K562 (cell line): ENCODE results near the gene C16orf74. TPM values are rescaled to one million over a fixed set of nuclear protein-coding genes. Genes with fewer than 3 reads are reported as not detected.

Experiments used
- ATAC-seq: fragments of 200-7000 bp; cut with Tn5 transposase; 3 replicates; pipeline ENCODE4 v1.9.1; 2020; ENCODE audit warnings: moderate library complexity
- BruUV-seq: library from RNA; stranded (reverse); fragments of 400-500 nt; replicated peaks from 2 replicates; lab custom pipeline; 2021; lab: Mats Ljungman, UMichigan
- CTCF ChIA-PET: fragments of 300-600 bp; formaldehyde crosslinking; extraction: SDS; loops from one replicate; lab custom pipeline; 2021; ENCODE audit warnings: low intra/inter-chr PET ratio; lab: Yijun Ruan, JAX
- POLR2A ChIA-PET: fragments of 300-600, 350-650 bp; sonication (Branson Sonifier 250); formaldehyde crosslinking; extraction: SDS; loops from one replicate; lab custom pipeline; 2021; ENCODE audit warnings: antibody characterized with exemption, inconsistent platforms; lab: Yijun Ruan, JAX
- DNase-seq, 4 experiments: peaks; one replicate each; pipeline versions ENCODE4 v3.0.0 to v3.0.0-alpha.2; 2011 to 2018; ENCODE audit warnings: low spot score in 3 of 4, mixed read lengths in 3 of 4; ENCODE audit errors: extremely low read depth in 1 of 4
- FAIRE-seq: peaks from 2 replicates; lab custom pipeline; 2011; peaks lifted over from hg19 to GRCh38; lab: Jason Lieb, UNC
- H2AFZ ChIP-seq: 2 replicates; pipeline ENCODE4 v1.6.0; 2011; ENCODE audit warnings: low read depth, low read length, control low read depth, inconsistent platforms
- H3K27ac ChIP-seq: fragments of 200-600 bp; 3 replicates; pipeline ENCODE4 v1.8.0; 2011; ENCODE audit warnings: low read depth, mild to moderate bottlenecking, control low read depth, inconsistent platforms, low read length, moderate library complexity, mixed read lengths; ENCODE audit errors: extremely low read depth
- H3K27me3 ChIP-seq, 2 experiments: fragments of 300-600 bp in 1 of 2; 2 replicates in 1 of 2; 3 replicates in 1 of 2; pipeline versions ENCODE4 v1.6.0 to v1.8.0; 2011; ENCODE audit warnings: inconsistent platforms in 2 of 2, low read length in 2 of 2, mild to moderate bottlenecking in 1 of 2, mixed read lengths in 1 of 2, moderate library complexity in 1 of 2; ENCODE audit not compliant: control insufficient read depth in 2 of 2, insufficient read depth in 2 of 2
- H3K36me3 ChIP-seq: fragments of 300-600 bp; 3 replicates; pipeline ENCODE4 v1.8.0; 2011; ENCODE audit warnings: mild to moderate bottlenecking, low read length, inconsistent platforms; ENCODE audit not compliant: control insufficient read depth, insufficient read depth
- H3K4me1 ChIP-seq, 2 experiments: fragments of 200-600 bp in 1 of 2; replicated peaks in 1 of 2; 2 replicates in 1 of 2; 3 replicates in 1 of 2; pipeline versions ENCODE4 v1.5.1 to v1.8.0; 2011; ENCODE audit warnings: inconsistent platforms in 2 of 2, low read length in 2 of 2, mild to moderate bottlenecking in 1 of 2, mixed read lengths in 1 of 2, moderate library complexity in 1 of 2; ENCODE audit not compliant: control insufficient read depth in 2 of 2, insufficient read depth in 2 of 2
- H3K4me2 ChIP-seq: 2 replicates; pipeline ENCODE4 v1.6.1; 2011; ENCODE audit warnings: low read length, control low read depth, inconsistent platforms, mixed read lengths; ENCODE audit not compliant: insufficient read depth
- H3K4me3 ChIP-seq: fragments of 200-600 bp; sonication (generic), shearing (Covaris generic); 2 replicates; pipeline ENCODE4 v1.5.1; 2016; ENCODE audit warnings: control low read depth, inconsistent platforms
- H3K79me2 ChIP-seq: fragments of 200-600 bp; 3 replicates; pipeline ENCODE4 v1.8.0; 2011; ENCODE audit warnings: low read length, inconsistent platforms; ENCODE audit not compliant: control insufficient read depth, insufficient read depth
- H3K9ac ChIP-seq, 2 experiments: 2 replicates each; pipeline versions ENCODE4 v1.6.0 to v1.6.1; 2011; ENCODE audit warnings: low read depth in 2 of 2, low read length in 2 of 2, control low read depth in 1 of 2, inconsistent platforms in 1 of 2, mild to moderate bottlenecking in 1 of 2, mixed read lengths in 1 of 2; ENCODE audit not compliant: insufficient read depth in 1 of 2
- H3K9me1 ChIP-seq: one replicate; pipeline ENCODE4 v1.6.0; 2011; ENCODE audit warnings: inconsistent platforms, mild to moderate bottlenecking, low read length, moderate library complexity; ENCODE audit not compliant: control insufficient read depth, insufficient read depth
- H3K9me3 ChIP-seq: replicated peaks from 2 replicates; pipeline ENCODE4 v1.5.1; 2011; ENCODE audit warnings: low read depth, low read length, inconsistent platforms; ENCODE audit not compliant: control insufficient read depth, insufficient read depth
- H4K20me1 ChIP-seq: replicated peaks from 2 replicates; pipeline ENCODE4 v1.6.1; 2011; ENCODE audit warnings: low read length, inconsistent platforms, mixed read lengths; ENCODE audit not compliant: control insufficient read depth, insufficient read depth
- CAMTA2 ChIP-seq: fragments of 250-450 bp; sonication (Bioruptor Pico); conservative IDR thresholded peaks from 2 replicates; pipeline ENCODE4 v1.5.1; 2022
- CHD4 ChIP-seq: fragments of 200-600 bp; sonication (generic); IDR thresholded peaks from 3 replicates; pipeline ENCODE4 v1.6.1; 2012; ENCODE audit warnings: low read depth, mild to moderate bottlenecking, mixed read lengths, low read length, inconsistent platforms; ENCODE audit not compliant: insufficient read depth, insufficient replicate concordance, poor library complexity, severe bottlenecking
- HDAC8 ChIP-seq: fragments of 450-650 bp; IDR thresholded peaks from 2 replicates; pipeline ENCODE4 v1.6.1; 2016; ENCODE audit warnings: mild to moderate bottlenecking, missing genetic modification characterization, moderate library complexity, missing compliant biosample characterization
- KLF13 ChIP-seq: fragments of 450-650 bp; IDR thresholded peaks from 2 replicates; pipeline ENCODE4 v1.6.1; 2016; ENCODE audit warnings: missing genetic modification characterization, low read depth, mild to moderate bottlenecking, missing compliant biosample characterization, moderate library complexity, borderline replicate concordance
- L3MBTL2 ChIP-seq: fragments of 450-650 bp; IDR thresholded peaks from 2 replicates; pipeline ENCODE4 v1.6.1; 2016; ENCODE audit warnings: mild to moderate bottlenecking, moderate library complexity
- POLR2AphosphoS2 ChIP-seq: IDR thresholded peaks from 2 replicates; pipeline ENCODE4 v1.6.1; 2012; ENCODE audit warnings: low read length, improper control_type of control experiment
- POLR2AphosphoS5 ChIP-seq: IDR thresholded peaks from 2 replicates; pipeline ENCODE4 v1.6.1; 2011; ENCODE audit warnings: mild to moderate bottlenecking, low read depth, low read length, moderate library complexity; ENCODE audit not compliant: control insufficient read depth, insufficient read depth
- POLR2G ChIP-seq: fragments of 200-400 bp; formaldehyde crosslinking; IDR thresholded peaks from 2 replicates; pipeline ENCODE4 v1.6.1; 2017; ENCODE audit warnings: low read depth, mild to moderate bottlenecking, antibody characterized with exemption, low read length, moderate library complexity
- POU5F1 ChIP-seq: fragments of 150-350 bp; IDR thresholded peaks from 2 replicates; pipeline ENCODE4 v1.6.1; 2014; ENCODE audit warnings: borderline replicate concordance, low read length, low read depth, mild to moderate bottlenecking; ENCODE audit not compliant: partially characterized antibody
- SIX5 ChIP-seq, 2 experiments: IDR thresholded peaks; 2 replicates each; pipeline ENCODE4 v1.6.1; 2011; ENCODE audit warnings: low read length in 2 of 2, borderline replicate concordance in 1 of 2, low read depth in 1 of 2, mild to moderate bottlenecking in 1 of 2, moderate library complexity in 1 of 2; ENCODE audit not compliant: insufficient read depth in 1 of 2
- SNRNP70 ChIP-seq: fragments of 200-400 bp; formaldehyde crosslinking; optimal IDR thresholded peaks from 2 replicates; pipeline ENCODE3; 2017; ENCODE audit warnings: low read depth, low read length
- ZNF143 ChIP-seq: sonication (generic); formaldehyde crosslinking; IDR thresholded peaks from 2 replicates; pipeline ENCODE4 v1.9.0; 2022; ENCODE audit warnings: mild to moderate bottlenecking, missing genetic modification reagents
- ZNF197 ChIP-seq: fragments of 200-800 bp; sonication (Bioruptor generic); IDR thresholded peaks from 2 replicates; pipeline ENCODE4 v1.6.1; 2016; ENCODE audit warnings: low read depth, missing genetic modification characterization, missing compliant biosample characterization
- ZNF644 ChIP-seq: fragments of 200-800 bp; sonication (Bioruptor generic); IDR thresholded peaks from 2 replicates; pipeline ENCODE4 v1.6.1; 2016; ENCODE audit warnings: low read depth, missing genetic modification characterization, missing compliant biosample characterization
- ZSCAN32 ChIP-seq: fragments of 450-650 bp; formaldehyde crosslinking; IDR thresholded peaks from 2 replicates; pipeline ENCODE4 v1.4.0; 2020; ENCODE audit warnings: mild to moderate bottlenecking, moderate library complexity
- WGBS: fragments of 100-300 bp; shearing (Covaris generic); methylation state at CpG from one replicate; pipeline ENCODE4 v1.1.6; 2016; ENCODE audit warnings: low coverage, mixed read lengths; ENCODE audit not compliant: insufficient coverage; ENCODE audit errors: missing lambda C conversion rate; 5-methylcytosine and 5-hydroxymethylcytosine counted together
- in situ Hi-C: fragments of 300-500 bp; cut with MboI; formaldehyde crosslinking; loops from 4 replicates; pipeline ENCODE4 v1.15.0; 2018; ENCODE audit warnings: inconsistent platforms, mixed read lengths
- intact Hi-C: fragments of 100-400 bp; cut with micrococcal nuclease; formaldehyde crosslinking; loops from 2 replicates; pipeline ENCODE4 v1.14.2; 2022
- polyA plus RNA-seq, 8 experiments: library from polyadenylated mRNA; depleted of rRNA in 4 of 8; stranded (reverse) in 5 of 8; unstranded in 3 of 8; fragments of >200 nt; fragmentation: Nextera tagmentation in 2 of 8; fragmentation: Illumina TruSeq in 1 of 8; extraction: Ambion mirVana in 2 of 8; extraction: Trizol in 1 of 8; gene quantifications; 2 replicates each; pipeline versions ENCODE4 v1.2.1 to v1.2.3, GENCODE V29; 2011 to 2014; ENCODE audit warnings: inconsistent platforms in 1 of 8, missing spikeins in 1 of 8
- total RNA-seq, 7 experiments: library from RNA; depleted of rRNA in 6 of 7; stranded (reverse); fragments of >200 nt in 6 of 7; fragmentation: Illumina TruSeq in 2 of 7; extraction: Trizol in 2 of 7; gene quantifications; 2 replicates each; pipeline versions ENCODE4 v1.2.1 to v1.2.3, GENCODE V29; 2011 to 2021; ENCODE audit warnings: low replicate concordance in 1 of 7
- TF ChIP-seq, protein P1 (sequence below), 2 experiments: IDR thresholded peaks; 2 replicates each; pipeline ENCODE4 v1.6.1; 2012; ENCODE audit warnings: improper control_type of control experiment in 2 of 2, low read depth in 2 of 2, low read length in 2 of 2, borderline replicate concordance in 1 of 2

C16orf74 gene
- total and polyA plus RNA-seq, 9 of the 15 experiments (the other 6 are each of a cell fraction or from before 2014, with no cell fraction given) = not detected

DNA sequence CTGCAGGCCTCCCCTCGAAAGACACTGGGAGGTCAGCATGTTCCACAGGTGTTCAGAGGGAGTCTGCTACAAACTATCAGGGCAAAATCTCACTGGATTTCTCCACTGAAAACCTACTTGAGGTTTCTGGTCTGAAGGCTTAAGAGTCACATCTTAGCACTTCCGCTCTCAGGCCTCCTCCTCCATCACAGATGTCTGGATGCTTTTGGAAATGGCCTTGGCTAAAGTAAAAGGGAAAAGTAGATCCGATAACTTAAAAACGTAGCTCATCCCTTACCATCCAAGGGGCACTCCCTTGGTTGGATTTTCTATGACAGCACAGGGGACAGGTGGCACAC is 76.5 kb downstream of the C16orf74 start:
- CTCF ChIA-PET = interaction anchor here (4.0 kb wide), 1 partner anchor 44 kb away, joined by 35 read pairs; no protein-coding TSS in a partner anchor
- DNase-seq (no peak), FAIRE-seq (no peak), ATAC-seq (no peak)
- H3K79me2 ChIP-seq = peaks cover 5% of the 10 kb centered on the region; the same call in 1 of the 3 replicates
- H3K9me3 ChIP-seq = no peaks in the 10 kb centered on the region
- H4K20me1 ChIP-seq = peaks cover 27% of the 10 kb centered on the region
- no peaks in the 10 kb centered on the region for H3K27me3 ChIP-seq
- intact Hi-C loops (loop anchor here (2.0 kb wide), 1 partner anchor 44 kb away; no protein-coding TSS in a partner anchor), in situ Hi-C loops (no loop called here)
- H3K9ac ChIP-seq = no peak overlapping the region
- POLR2A ChIA-PET = interaction anchor here (0.5 to 2.8 kb wide), 9 partner anchors 8 to 602 kb away, joined by 3 to 18 read pairs (median 4); partner anchors contain the start of gene GINS2
- peaks cover 97% of the 10 kb centered on the region for H3K36me3 ChIP-seq
- TF ChIP-seq POU5F1 (no peak), ZSCAN32 (CRISPR knock-in tag) (no peak), CHD4 (no peak), POLR2G (peak; percentile 34; the same call in 1 of the 2 replicates), SIX5 (IDR thresholded peaks at IDR 0.05; ENCODE audit: borderline replicate concordance in 1 of 2, insufficient read depth in 1 of 2, low read depth in 1 of 2, low read length in 2 of 2) (no peak), SNRNP70 (no peak), HDAC8 (tag) (no peak), POLR2AphosphoS5 (peak; percentile 32; the same call in 1 of the 2 replicates), KLF13 (tag) (no peak), POLR2AphosphoS2 (0 out of 2 replicates have a peak, but pooled peaks have one; percentile 4), L3MBTL2 (no peak), CAMTA2 (no peak), ZNF197 (CRISPR knock-in tag) (no peak), ZNF143 (CRISPR knock-in tag) (no peak), ZNF644 (no peak)
- TF ChIP-seq, protein P1, sequence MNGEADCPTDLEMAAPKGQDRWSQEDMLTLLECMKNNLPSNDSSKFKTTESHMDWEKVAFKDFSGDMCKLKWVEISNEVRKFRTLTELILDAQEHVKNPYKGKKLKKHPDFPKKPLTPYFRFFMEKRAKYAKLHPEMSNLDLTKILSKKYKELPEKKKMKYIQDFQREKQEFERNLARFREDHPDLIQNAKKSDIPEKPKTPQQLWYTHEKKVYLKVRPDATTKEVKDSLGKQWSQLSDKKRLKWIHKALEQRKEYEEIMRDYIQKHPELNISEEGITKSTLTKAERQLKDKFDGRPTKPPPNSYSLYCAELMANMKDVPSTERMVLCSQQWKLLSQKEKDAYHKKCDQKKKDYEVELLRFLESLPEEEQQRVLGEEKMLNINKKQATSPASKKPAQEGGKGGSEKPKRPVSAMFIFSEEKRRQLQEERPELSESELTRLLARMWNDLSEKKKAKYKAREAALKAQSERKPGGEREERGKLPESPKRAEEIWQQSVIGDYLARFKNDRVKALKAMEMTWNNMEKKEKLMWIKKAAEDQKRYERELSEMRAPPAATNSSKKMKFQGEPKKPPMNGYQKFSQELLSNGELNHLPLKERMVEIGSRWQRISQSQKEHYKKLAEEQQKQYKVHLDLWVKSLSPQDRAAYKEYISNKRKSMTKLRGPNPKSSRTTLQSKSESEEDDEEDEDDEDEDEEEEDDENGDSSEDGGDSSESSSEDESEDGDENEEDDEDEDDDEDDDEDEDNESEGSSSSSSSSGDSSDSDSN (IDR thresholded peaks at IDR 0.05; ENCODE audit: borderline replicate concordance in 1 of 2, low read depth in 2 of 2, low read length in 2 of 2) = no peak
- no TSS peak for BruUV-seq
- peaks cover 0 to 4% of the 10 kb centered on the region in 2 experiments; a peak in 3 of 5 replicates for H3K4me1 ChIP-seq
- no peaks in the 10 kb centered on the region for H3K9me1 ChIP-seq
- WGBS = 92% methylated on average over 4 of the region's 4 CpGs
- H2AFZ ChIP-seq = no peak overlapping the region
- H3K27ac ChIP-seq = no peak overlapping the region
- no peak overlapping the region for H3K4me3 ChIP-seq
- H3K4me2 ChIP-seq = no peak overlapping the region
